ENCODE measurements around the gene MT1A.

MT1A gene

GRCh38 chr16:56632156-56632847 is 6.2 kb upstream of the MT1A start, which contains the start of gene MT1M:
MT1M (plus strand) TSS chr16:56632659; CDS start chr16:56632732, 73 bp downstream.
- FAIRE-seq, result no peak

GRCh38 chr16:56632848-56633365 is 5.6 kb upstream of the MT1A start:
- no peak for FAIRE-seq

- no peak for FAIRE-seq
These were observed 4.9 kb upstream of the MT1A start for GRCh38 chr16:56633535-56633934.

GRCh38 chr16:56634715-56635440 is 3.6 kb upstream of the MT1A start:
- FAIRE-seq, result no peak

GRCh38 chr16:56635441-56635967 is 3.0 kb upstream of the MT1A start:
- no peak for FAIRE-seq

- FAIRE-seq, result no peak
These were observed 1.7 kb upstream of the MT1A start for GRCh38 chr16:56636616-56637413.

- FAIRE-seq, result no peak
These were observed 579 bp downstream of the MT1A start for GRCh38 chr16:56639045-56639444.

GRCh38 chr16:56640076-56640475 is 1.6 kb downstream of the MT1A start:
- no peak for FAIRE-seq

GRCh38 chr16:56641166-56641565 is 2.7 kb downstream of the MT1A start:
- FAIRE-seq, result no peak

GRCh38 chr16:56643080-56643778 is 4.8 kb downstream of the MT1A start:
- FAIRE-seq, result no peak

- FAIRE-seq, result no peak
These were observed 5.4 kb downstream of the MT1A start for GRCh38 chr16:56643833-56644232.

GRCh38 chr16:56645311-56645710 is 6.8 kb downstream of the MT1A start:
- FAIRE-seq, result no peak

GRCh38 chr16:56645838-56646237 is 7.4 kb downstream of the MT1A start:
- no peak for FAIRE-seq

- FAIRE-seq, result no peak
These were observed 9.4 kb downstream of the MT1A start for GRCh38 chr16:56647641-56648431.

- no peak for FAIRE-seq
These were observed 10.8 kb downstream of the MT1A start for GRCh38 chr16:56649271-56649670.

- FAIRE-seq, result no peak
These were observed 11.4 kb downstream of the MT1A start for GRCh38 chr16:56649820-56650219.

GRCh38 chr16:56651586-56651985 is 13.1 kb downstream of the MT1A start, which contains the start of gene MT1B:
MT1B (plus strand) TSS chr16:56651886; CDS start chr16:56651954, 68 bp downstream.
- no peak for FAIRE-seq

GRCh38 chr16:56652600-56652999 is 14.1 kb downstream of the MT1A start:
- FAIRE-seq, result no peak

GRCh38 chr16:56653218-56653617 is 14.8 kb downstream of the MT1A start:
- FAIRE-seq, result no peak

GRCh38 chr16:56657555-56658326 is 19.3 kb downstream of the MT1A start, which contains the start of gene MT1F:
MT1F (plus strand) TSS chr16:56657959; CDS start chr16:56658059, 100 bp downstream.
- no peak for FAIRE-seq
